ENCODE results near the gene LGALS7B. TPM values are rescaled to one million over a fixed set of nuclear protein-coding genes. Genes with fewer than 3 reads are reported as not detected.

LGALS7B gene
- total RNA-seq, 2 experiments from 2014 or later = not detected

DNA sequence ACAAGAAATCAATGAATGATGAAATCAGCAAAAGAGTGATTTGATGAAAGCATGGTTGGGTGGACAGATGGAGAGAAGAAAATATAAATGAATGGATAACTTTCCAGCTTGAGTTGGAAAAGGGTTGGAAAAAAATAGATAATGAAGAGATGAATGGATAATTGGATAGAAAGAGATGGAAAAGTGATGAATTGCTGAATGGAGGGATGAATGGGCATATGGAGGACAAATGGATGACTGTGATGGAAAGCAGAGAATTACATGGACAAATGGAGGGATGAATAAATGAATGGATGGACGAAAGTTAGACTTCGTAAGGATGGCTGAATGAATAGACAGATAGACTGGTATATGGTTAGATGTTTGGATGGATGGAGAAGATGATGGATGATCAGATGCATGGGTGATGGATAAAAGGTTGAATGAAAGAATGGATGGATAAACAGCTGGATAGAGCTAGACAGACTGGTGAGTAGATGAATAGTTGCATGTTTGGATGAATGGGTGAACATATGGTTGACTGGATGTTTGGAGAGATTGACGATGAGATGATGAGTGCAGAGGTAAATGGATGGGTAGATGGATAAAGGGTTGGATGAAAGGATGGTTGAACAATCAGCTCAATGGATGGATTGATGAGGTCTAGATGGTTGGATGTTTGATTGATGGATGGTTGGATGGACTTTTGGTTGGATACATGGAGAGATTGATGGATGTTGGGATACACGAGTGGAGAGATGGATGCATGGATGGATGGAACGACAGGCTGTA, 11.8 kb downstream of the LGALS7B start:
- POLR2A ChIA-PET = interaction anchor here (1.2 kb wide), 1 partner anchor 31 kb away, joined by 3 read pairs; the partner anchor contains the start of gene ECH1
- Mint-ChIP-seq H3K36me3 (ENCODE audit: low read depth) (peaks cover 10% of the 10 kb centered on the region), H3K4me1 (ENCODE audit: low read depth) (peaks cover 7% of the 10 kb centered on the region), H3K9me3 (no peaks in the 10 kb centered on the region), H3K27ac (no peak overlapping the region), H3K4me3 (no peak overlapping the region), H3K27me3 (no peaks in the 10 kb centered on the region)
- peaks cover 7% of the 10 kb centered on the region for H3K4me1 ChIP-seq (ENCODE audit: insufficient read depth, low read length)
- H3K36me3 ChIP-seq (ENCODE audit: insufficient read depth, low read length) = peaks cover 4% of the 10 kb centered on the region
- no peak overlapping the region for H3K4me3 ChIP-seq (ENCODE audit: low read length)
- CTCF ChIA-PET = no interaction called here
- H3K27me3 ChIP-seq (ENCODE audit: control insufficient read depth in 1 of 2, insufficient read depth in 2 of 2, low read length in 2 of 2) = no peaks in the 10 kb centered on the region
- intact Hi-C loops (cut with DNase I, micrococcal nuclease) = loop anchor here in 1 of 2 experiments (2.0 kb wide), 1 partner anchor 26 kb away; no protein-coding TSS in a partner anchor
- TF ChIP-seq, protein P1, sequence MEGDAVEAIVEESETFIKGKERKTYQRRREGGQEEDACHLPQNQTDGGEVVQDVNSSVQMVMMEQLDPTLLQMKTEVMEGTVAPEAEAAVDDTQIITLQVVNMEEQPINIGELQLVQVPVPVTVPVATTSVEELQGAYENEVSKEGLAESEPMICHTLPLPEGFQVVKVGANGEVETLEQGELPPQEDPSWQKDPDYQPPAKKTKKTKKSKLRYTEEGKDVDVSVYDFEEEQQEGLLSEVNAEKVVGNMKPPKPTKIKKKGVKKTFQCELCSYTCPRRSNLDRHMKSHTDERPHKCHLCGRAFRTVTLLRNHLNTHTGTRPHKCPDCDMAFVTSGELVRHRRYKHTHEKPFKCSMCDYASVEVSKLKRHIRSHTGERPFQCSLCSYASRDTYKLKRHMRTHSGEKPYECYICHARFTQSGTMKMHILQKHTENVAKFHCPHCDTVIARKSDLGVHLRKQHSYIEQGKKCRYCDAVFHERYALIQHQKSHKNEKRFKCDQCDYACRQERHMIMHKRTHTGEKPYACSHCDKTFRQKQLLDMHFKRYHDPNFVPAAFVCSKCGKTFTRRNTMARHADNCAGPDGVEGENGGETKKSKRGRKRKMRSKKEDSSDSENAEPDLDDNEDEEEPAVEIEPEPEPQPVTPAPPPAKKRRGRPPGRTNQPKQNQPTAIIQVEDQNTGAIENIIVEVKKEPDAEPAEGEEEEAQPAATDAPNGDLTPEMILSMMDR (IDR thresholded peaks at IDR 0.05) = no peak
- no peaks in the 10 kb centered on the region for H3K9me3 ChIP-seq (ENCODE audit: control insufficient read depth in 1 of 2, insufficient read depth in 1 of 2, low read length in 2 of 2)
- DNase-seq (no peak), ATAC-seq (ENCODE audit: poor library complexity) (no peak)
- no peak overlapping the region for H3K27ac ChIP-seq (ENCODE audit: low read depth in 1 of 2, low read length in 2 of 2)

DNA sequence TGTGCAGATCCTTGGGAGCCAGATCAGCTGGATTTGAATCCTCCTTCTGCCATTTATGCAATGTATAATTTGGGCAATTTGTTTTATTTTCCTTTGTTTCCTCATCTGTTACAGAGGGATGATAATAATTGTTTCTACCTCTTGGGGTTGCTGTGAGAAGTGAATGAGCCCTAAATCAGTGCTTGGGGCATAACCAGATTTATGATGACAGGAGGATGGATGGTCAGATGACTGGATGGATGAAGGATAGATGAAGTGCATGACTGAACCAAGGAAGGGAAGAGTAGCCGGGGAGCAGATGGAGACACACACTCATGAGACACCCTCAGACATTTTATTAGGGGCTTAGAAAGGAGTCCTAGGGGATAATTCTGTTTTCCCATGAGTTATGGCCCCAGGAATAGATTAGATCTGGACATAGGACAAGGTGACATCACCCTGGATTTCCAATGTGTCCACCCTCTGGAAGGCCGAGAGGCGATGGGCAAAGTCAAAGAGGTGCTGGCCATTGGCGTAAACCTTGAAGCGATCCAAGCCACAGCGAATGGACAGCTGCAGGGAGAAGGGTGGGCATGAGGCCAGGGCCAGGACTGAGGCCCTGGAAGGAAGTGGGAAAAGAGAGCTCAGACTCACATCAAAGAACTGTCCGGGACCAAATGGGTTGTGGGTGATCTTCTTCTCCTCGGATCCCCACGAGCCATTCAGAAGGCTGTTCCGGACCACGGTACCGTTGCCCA, 12.5 kb downstream of the LGALS7B start:
- POLR2A ChIA-PET = interaction anchor here (1.2 kb wide), 1 partner anchor 30 kb away, joined by 3 read pairs; the partner anchor contains the start of gene ECH1

DNA sequence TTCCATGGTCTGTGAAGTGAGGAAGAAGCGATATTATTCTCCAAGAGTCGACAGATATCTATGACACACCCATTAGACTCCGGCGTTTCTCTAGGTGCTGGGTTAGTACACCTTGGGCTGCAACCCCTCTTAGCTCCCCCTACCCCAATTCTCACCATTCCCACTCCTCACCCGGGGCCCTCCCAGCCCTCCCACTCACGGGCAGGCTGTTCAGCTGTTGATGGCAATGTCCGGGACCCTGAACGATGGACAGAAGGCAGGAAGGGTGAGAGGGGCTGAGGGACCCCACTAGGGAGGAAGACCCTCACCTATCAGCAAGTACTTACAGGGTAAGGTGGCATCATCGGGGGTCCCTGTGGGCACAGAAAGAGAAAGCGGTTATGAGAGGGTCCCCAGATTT, 14.5 kb downstream of the LGALS7B start:
- H3K36me3 ChIP-seq (ENCODE audit: insufficient read depth, low read length) = peaks cover 4% of the 10 kb centered on the region
- no peak for ATAC-seq (ENCODE audit: poor library complexity)
- ChIA-PET POLR2A (no interaction called here), CTCF (interaction anchor here (0.7 kb wide), 1 partner anchor 21 kb away, joined by 3 read pairs; no protein-coding TSS in a partner anchor)
- Mint-ChIP-seq H3K27me3 (no peaks in the 10 kb centered on the region), H3K9me3 (no peaks in the 10 kb centered on the region), H3K4me3 (no peak overlapping the region), H3K27ac (no peak overlapping the region), H3K36me3 (ENCODE audit: low read depth) (peaks cover 10% of the 10 kb centered on the region), H3K4me1 (ENCODE audit: low read depth) (peaks cover 7% of the 10 kb centered on the region)
- peaks cover 7% of the 10 kb centered on the region for H3K4me1 ChIP-seq (ENCODE audit: insufficient read depth, low read length)
- no peaks in the 10 kb centered on the region for H3K27me3 ChIP-seq (ENCODE audit: control insufficient read depth in 1 of 2, insufficient read depth in 2 of 2, low read length in 2 of 2)
- no peak for DNase-seq
- no peaks in the 10 kb centered on the region for H3K9me3 ChIP-seq (ENCODE audit: control insufficient read depth in 1 of 2, insufficient read depth in 1 of 2, low read length in 2 of 2)
- no peak overlapping the region for H3K27ac ChIP-seq (ENCODE audit: low read depth in 1 of 2, low read length in 2 of 2)
- intact Hi-C loops (cut with DNase I, micrococcal nuclease) = no loop called here
- no peak overlapping the region for H3K4me3 ChIP-seq (ENCODE audit: low read length)
- TF ChIP-seq, protein P1 (IDR thresholded peaks at IDR 0.05) = no peak

More for the DNA sequence above, 12.5 kb downstream of the LGALS7B start:
- ATAC-seq (ENCODE audit: poor library complexity) (no peak), DNase-seq (no peak)
- TF ChIP-seq, protein P1 (IDR thresholded peaks at IDR 0.05) = no peak
- Histone ChIP-seq H3K9me3 (ENCODE audit: control insufficient read depth in 1 of 2, insufficient read depth in 1 of 2, low read length in 2 of 2) (no peaks in the 10 kb centered on the region), H3K4me3 (ENCODE audit: low read length) (no peak overlapping the region), H3K36me3 (ENCODE audit: insufficient read depth, low read length) (peaks cover 4% of the 10 kb centered on the region), H3K27ac (ENCODE audit: low read depth in 1 of 2, low read length in 2 of 2) (no peak overlapping the region), H3K27me3 (ENCODE audit: control insufficient read depth in 1 of 2, insufficient read depth in 2 of 2, low read length in 2 of 2) (no peaks in the 10 kb centered on the region), H3K4me1 (ENCODE audit: insufficient read depth, low read length) (peaks cover 7% of the 10 kb centered on the region)
- CTCF ChIA-PET = no interaction called here
- peaks cover 7% of the 10 kb centered on the region for H3K4me1 Mint-ChIP-seq (ENCODE audit: low read depth)
- H3K9me3 Mint-ChIP-seq = no peaks in the 10 kb centered on the region
- H3K27ac Mint-ChIP-seq = no peak overlapping the region
- H3K27me3 Mint-ChIP-seq = no peaks in the 10 kb centered on the region
- intact Hi-C loops (cut with DNase I, micrococcal nuclease) = loop anchor here in 1 of 2 experiments (2.0 kb wide), 1 partner anchor 25 kb away; no protein-coding TSS in a partner anchor
- H3K4me3 Mint-ChIP-seq = no peak overlapping the region
- H3K36me3 Mint-ChIP-seq (ENCODE audit: low read depth) = peaks cover 10% of the 10 kb centered on the region
